ENCODE results near the gene SPRED2.

The SPRED2 gene

DNA sequence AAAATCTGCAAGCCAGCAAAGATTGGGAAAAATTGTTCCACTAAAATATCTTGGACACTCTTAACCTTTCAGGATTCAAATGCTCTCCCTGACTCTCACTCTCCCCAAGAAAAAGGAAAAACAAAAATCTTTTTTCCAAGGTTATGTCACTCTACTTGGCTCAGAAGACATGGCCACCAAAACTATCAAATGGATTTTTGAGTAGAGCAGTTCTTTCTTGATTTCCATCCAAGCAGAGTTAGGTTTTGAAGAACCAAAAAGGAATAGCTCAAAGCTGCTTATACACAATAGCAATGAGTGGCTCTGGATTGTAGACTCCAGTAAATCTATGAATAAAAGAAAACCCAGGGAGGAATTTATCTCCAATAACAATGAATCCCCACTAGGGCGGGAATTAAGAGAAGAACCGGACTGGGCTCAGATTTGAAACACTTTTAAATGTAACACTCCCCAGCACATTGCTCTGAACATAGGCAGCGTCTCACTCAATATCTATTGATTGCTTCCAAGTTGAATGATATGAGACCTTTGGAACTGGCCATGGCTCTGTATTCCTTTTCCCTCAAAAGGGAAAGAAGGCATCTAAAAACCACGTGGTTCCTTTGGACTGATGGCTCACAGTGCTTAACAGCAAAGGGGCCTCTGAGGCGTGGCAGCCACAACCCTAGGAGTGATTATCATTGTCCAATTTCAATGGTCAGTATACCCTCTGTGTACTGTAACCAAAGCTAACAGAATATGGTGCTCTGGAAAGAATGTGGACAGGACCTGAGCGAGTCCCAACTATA lies 68.3 kb downstream of the SPRED2 start:
- no peak for DNase-seq

DNA sequence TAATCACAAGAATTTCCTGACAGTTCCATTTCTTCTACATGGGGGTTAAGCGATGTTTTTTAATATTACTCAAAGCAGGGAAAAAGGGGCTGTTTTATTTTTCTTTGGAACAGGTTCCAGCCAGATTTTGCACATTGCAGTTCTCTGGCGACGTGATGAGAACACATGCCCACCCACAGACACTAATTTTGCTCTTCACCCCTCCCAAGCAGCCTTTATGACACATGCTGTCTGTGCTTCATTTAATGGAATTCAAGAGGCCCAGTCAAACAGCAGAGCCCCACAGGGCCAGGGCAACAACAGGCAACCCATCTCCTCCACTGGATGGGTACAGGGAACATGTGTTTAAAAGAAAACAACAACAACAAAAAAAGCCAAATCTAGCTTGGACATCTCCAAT lies 70.8 kb downstream of the SPRED2 start:
- DNase-seq = no peak

DNA sequence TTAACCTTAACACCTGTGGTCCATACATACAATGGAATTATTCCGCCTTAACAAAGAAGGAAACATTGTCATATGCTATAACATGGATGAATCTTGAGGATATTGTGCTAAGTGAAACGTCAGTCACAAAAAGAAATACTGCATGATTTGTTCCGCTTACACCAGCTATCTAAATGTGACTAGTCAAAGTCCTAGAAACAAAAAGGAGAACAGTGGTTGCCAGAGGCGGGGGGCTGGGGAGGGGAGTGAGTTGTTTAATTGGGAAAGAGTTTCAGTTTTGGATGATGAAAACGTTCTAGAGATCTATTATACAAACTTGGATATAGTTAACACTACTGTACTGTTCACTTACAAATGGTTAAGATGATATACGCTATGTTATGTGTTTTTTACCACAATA lies 72.0 kb downstream of the SPRED2 start:
- DNase-seq = no peak

DNA sequence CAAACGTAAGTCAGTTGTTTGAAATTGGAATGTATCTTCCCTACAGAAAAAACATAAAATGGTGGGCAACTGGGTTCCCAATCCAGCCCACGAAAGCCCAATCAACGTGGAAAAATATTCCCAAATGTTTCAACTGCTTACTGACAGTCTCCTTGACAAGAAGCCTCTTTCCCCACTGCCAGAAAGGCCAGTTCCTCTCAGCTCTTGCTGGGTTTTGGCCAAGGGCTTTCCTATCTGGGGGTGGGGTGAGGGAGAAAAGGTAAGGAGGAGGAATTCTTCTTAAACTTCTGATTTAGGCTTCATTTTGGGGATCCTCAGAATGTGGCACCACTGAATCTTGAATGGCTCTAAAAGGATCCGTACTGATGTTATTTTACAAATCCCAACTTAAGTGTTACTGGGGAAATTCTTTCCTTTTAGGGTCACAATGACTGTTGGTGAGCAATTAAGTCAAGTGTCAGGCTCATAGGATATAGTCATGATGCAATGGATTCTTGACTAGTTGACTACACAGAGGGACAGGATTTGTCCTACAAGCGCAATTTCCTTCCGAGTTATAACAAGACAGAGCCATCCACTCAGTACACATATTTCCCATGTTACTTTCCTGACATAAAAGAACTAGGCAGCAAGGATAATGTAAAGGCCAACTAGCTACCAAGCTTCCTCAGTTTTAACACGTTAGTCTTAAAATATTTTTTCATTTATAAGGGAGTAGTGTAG lies 73.6 kb downstream of the SPRED2 start:
- no peak for DNase-seq

DNA sequence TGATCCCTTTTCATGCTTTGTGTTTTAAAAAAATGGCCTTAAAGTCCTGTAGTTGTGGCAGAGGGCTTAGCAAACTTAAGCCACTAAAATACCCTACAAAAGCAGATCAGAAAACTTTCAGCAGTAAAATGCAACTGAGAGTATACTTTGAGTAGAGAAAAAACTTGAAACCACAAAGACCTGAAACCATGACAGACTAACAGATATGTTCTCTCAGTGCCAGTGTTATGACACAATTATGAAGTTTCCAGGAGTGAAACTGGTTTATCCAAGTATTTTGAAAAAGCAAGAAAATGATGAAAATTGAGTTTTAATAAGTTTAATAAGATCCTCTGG lies 74.5 kb downstream of the SPRED2 start:
- DNase-seq = no peak

DNA sequence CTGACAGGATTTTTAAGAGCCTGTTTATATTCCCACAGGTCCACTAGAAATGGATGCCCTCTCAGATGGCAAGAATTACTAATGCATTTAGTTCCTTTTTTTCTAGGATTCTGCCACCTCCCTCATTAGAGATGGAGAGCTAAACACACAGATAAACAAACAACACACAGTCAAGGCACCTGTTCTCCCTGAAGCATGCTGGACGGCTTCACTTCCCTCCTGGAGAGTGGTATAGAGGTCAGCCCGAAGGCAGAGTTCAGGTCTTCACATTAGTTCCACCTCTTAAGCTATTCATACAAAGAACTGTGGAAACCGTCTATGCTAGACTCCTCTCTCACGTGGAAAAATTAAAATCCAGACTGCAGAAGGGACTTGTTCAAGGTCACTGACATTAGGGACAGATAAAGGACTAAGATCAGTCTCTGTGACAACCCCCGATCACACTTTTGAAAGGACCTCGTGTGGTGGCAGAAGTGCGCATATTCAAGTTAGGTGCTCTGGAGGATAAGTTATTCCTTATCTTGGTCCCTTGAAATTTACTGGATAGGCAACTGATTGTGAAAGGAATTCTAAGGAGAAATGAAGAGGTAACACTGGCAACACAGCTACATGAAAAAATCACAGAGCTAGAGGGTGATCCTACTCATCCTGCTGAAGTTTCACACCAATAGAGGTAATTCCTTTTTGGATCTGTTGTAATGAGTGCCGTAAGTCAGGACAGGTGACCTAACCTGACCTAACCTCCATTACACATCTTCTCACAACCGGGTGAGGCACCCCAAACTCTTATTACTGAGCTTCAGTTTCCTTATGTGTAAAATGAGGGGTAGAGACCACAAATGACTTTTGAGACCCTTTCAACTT lies 75.1 kb downstream of the SPRED2 start:
- no peak for DNase-seq

DNA sequence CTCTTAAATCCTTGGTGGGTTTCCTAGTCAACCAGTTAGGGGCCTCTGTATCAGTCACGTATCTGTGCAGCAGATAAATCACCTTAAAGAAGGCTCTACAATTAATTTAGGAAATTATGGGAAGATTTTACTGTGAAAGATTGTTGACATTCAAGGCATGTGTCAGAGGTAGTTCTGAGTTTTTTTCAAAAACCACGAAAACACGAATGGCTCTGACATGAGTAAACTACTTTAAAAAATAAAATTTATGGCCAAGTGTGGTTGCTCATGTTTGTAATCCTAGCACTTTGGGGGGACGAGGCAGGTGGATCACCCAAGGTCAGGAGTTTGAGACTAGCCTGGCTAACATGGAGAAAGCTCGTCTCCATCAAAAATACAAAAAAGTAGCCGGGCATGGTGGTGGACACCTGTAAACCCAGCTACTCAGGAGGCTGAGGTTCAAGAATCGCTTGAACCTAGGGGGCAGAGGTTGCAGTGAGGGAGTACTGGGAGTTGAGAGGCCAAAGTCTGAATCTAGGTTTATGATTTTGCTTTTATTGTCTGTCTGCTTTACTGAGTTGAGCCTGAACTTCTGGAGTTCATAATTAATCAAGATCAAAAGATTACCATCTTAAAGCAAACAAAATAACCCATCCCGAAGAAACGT lies 77.1 kb downstream of the SPRED2 start:
- DNase-seq = no peak

DNA sequence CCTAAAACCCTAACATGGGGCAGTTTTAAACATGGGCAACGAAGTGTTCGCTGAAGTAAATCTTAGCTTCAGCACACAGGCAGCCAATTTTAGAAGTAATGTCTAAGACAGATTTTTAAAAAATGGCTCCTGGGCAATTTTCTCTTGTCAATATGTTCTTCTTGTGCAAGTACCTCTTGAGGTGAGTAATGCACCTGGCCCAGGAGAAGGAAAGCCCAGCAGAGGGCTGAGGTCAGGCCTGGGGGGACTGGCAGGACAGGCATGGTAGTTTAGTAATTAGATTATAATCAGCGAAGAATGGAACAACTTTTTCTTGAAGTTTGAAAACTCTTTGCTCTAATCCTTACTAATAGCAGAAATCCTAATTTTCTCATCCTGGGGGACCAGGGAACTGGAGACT lies 77.6 kb downstream of the SPRED2 start:
- DNase-seq = no peak

DNA sequence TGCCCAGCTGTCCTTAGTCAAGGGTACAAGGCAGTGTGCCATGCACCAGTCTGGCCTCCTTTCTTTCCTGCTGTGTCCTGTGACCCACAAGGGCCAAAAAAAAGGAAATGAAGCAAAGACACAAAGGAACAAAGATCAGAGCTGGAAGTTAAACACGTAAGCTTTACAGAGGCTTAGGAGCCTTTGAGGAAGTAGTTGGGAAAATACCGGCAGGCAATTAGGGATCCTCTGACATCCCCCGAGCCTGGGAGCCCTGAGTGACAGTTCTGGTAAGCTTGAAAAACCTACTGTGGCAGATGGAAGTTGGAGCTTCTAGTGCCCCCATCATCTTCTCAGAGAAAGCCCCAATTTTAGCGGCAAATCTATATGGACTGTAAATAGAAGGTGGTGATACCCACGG lies 78.5 kb downstream of the SPRED2 start:
- no peak for DNase-seq

DNA sequence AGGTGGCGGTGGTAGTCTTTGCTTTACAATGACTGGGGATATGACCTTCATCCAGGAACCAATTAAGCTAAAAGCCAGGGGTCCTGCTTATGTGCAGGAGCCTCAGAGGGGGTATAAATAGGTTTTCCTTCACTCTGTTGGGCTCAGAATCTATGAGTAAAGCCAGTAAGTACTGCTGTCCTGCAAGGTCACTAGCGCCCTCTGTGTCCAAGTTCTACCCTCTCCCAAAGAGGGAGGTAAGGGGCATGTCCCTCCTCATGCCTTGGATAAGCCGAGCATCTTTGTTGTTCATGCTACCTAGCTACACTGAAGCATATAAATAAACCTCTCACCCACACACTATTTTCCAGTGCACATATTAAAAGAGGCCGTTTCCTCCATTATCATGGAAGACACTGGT lies 79.4 kb downstream of the SPRED2 start:
- no peak for DNase-seq

DNA sequence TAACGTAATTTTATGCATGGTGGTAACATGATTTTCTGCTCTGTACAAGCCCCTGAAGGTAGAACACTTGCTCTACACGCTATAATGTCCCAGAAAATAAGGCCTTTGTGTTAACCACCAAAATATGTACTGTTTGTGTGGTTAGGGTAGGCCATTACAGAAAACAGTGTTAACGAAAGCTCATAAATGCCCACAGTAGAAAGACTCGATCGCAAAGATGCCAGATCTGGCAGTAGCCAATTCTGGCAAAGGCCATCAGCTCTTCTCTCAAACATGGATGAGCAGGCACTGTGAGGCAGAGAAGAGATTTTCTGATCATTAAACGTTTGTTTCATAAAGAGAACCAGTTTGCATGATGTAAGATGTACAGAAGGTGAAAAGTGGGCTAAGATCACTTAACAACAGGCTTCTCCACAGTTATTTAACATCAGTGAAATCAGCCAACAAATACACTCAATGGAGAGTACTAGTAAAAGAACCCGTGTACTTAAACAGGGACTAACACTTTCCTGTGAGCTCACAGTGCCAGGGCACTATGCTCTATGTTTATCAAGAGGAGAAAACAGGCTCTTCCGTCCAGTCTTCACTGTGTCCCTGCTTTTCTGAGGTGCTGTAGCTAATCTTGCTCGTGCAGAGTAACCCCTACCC lies 80.3 kb downstream of the SPRED2 start:
- DNase-seq = no peak

DNA sequence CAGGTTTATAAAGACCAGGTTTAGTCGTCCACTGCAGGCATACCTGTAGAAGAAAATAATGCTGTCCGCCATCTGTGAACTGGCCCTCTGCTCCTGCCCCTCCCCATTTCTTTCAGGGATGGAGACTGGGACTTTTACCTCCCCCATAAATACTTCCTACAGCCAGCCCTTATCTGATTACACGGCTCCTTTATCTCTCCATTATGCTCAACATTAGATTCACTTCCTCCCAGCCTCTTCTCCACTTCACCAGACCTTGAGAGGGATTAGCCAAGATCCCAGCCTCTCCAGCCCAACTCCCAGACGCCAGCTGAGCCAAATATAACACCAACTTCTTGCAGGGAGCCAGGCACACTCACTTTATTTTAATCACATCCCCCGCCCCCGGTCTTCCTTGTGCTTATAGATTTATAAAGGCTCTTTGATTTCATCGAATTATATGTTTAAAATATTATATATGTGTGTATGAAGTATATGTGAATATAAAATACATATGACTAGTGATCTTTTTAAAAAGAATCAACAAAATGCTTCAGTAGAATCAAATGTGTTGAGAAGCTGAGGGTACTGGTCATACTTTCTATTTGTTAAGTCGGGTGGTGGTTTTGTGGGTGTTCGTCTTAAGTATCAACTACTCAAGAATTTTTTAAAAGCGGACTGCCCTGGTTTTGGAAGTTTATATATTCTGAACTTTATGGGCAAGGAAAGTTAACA lies 81.0 kb downstream of the SPRED2 start:
- DNase-seq = no peak

DNA sequence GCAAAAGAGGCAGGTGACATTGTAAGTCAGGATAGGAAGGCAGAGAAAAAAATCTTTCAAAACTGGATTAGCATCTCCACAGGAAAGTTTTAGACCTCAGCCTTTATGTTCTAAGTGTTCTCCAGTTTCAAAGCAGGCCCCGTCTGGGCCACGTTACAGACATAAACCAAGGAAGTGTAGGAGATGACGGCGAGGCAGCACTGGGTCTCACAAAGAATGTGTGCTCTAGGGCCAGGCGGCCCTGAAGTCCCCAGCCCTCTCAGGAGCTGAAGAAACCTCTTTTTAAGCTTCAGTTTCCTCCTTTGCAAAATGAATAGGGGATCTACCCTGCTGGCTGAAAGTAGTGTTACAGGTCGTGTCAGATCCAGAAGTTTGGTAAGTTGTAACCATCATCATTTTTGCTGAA lies 81.7 kb downstream of the SPRED2 start:
- DNase-seq = no peak

DNA sequence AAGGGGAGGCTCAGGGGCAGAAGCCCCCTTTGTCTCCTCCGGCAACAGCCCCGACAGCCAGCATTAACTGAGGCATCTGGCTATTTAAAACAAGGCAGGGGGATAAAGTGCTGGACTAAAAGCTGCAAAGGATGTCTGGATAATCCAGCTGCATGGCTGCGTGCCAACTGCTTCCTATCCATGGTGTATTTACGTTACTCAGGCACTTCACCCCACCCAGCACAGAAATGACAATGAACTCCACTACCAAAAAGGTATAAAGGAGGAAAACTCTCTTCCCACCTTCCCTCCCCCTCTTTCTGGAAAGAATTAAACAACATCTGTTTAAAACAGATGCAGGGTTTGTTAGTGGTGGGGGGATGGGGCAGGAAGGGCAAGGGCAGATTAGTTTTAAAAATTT lies 82.5 kb downstream of the SPRED2 start:
- no peak for DNase-seq

DNA sequence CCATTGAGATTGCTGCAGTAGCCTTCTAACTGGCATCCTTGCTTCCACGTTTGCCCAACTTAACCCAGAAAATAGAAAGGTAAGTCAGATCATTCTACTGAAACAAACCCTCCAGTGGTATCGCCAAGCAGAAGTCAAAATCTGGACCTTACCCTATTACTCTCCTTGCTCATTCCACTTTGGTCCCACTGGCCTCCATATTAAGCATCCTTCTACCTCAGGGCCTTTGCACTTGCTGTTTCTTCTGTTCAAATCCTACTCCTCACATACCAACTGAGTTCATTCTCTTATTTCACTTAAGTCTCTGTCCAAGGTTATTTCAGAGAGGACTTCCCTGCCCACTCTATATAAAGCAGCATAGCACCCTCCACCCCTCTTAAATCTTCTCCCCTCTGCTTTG lies 84.5 kb downstream of the SPRED2 start:
- DNase-seq = no peak

DNA sequence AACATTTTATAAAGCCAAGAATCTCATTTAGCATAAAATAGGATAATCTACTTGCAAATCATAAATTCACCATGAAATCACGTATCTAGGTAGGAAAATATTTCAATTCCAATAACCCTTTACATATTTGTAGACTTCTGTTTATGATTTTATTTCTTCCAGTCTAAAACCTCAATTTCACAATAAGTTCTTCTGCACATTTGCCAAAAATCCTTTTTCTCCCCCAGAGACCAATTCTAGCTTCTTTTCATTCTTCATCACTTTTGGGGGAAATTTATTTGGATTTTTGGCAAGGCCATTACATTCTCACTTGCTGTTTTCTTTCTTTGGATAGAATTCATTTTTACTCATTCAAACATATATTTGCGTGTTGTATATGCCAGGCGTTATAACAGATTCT lies 86.8 kb downstream of the SPRED2 start:
- DNase-seq = no peak

DNA sequence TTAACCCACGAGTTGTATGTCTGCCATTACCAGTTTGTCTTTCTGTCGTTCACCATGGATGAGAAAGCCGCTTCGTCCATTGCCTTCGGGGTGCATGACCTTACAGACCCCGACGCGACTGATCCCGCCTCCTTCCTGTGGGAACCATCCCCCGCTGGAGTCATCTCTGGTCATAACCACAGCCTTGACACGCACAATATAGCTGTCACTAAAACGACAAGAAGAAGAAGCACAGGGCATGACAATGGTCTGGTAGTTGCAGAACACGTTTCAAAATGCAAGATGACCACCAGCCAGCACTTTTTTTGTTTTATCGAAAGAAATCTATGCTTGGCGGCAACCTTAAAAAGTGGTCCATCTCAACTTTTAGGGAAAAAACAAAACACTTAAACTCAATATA lies 87.7 kb downstream of the SPRED2 start:
- no peak for DNase-seq

DNA sequence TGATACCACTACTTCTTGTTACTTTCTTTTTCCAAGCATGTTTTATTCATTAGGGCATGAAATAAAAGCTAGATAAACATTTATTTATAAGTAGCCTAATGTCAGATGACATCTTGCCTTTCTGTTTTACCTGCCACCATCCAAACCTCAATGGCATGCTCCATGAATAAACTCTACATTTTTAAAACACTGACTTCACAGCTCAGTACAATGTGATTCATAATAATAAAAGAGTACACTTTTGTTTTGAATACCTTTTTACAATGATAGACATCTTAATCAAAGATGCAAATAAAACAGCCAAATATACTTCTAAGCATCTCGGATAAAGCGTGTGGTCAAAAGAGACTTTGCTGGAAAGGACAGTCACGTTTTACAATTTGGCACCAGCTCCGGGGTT lies 88.2 kb downstream of the SPRED2 start:
- no peak for DNase-seq

DNA sequence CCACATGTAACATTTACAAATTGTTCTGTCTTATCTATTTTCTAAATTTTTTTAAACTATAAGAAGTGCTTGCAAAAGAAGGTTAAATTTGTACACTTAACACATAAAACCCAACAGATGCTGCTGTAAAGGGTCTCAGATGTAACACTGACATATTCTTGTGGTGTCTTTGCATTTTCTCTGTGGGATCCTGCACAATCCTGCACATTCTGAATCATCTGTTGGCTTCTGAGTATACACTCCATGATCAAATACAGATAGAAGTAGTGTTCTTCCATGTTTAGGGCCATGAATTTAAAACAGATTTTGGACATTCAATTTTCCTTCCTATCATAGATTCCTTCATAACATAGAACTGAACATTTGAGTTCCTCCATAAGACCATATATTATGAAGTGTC lies 89.0 kb downstream of the SPRED2 start:
- DNase-seq = no peak

DNA sequence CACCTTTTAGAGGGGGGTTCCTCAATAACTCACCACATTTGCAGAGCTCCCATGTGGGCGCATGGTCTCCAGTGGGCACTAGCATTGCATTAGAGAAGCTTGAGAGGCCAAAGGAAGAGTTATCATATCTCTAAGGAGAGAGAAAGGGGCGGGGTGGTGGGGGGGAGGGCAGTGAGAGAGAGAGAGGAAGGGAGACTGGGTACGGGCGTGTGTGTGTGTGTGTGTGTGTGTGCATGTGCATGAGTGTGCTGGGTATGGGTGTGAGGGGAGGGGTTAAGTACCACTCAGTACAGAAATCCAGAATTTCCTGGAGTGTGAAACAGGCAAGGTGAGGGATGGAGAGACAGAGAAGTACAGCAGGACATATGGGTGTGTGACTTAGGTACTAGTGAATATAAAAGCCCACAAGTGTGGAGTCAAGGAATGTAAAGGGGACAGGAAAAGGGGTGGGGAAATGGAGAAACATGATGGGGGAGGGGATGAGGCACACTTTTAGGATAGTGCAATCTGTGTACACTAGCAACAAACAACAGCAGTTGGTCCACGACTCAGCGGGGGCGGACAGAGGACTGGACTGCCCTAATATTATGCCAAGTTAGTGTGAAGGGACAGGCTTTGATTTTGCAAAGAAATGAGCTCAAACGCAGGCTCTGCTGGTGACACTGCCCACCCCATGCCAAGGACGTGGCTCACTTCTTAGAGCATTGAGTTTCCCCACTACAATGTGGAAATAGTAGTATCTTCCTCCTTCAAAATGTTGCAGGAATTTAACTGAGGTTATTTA lies 91.3 kb downstream of the SPRED2 start:
- no peak for DNase-seq

DNA sequence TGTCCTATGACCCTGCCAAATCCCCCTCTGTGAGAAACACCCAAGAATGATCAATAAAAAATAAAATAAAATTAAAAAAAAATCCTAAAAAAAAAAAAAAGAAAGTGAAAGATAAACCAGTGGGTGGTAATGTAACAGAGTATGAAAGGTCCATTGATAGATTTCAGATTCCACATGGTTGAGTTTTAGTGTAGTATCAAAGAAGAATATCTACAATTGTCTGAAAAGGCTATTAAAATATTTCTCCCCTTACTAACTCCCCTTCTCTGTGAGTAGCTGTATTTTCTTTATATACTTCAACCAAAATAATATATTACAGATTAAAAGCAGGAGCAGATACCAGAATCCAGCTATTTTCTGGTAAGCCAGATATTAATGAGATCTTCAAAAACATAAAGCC lies 92.8 kb downstream of the SPRED2 start:
- DNase-seq = no peak
